Measurements from ENCODE around the gene ANKRD52.
A peak's percentile ranks its signal among the peaks of the same experiment; 100 is the strongest.

ANKRD52 gene

GRCh38 chr12:56220611-56221231 is 37.5 kb downstream of the ANKRD52 start:
- TF ChIP-seq EZH2phosphoT487 (IDR thresholded peaks at IDR 0.05; ENCODE audit: borderline replicate concordance, low read length) = no peak
- TF ChIP-seq CTCF (IDR thresholded peaks at IDR 0.05; ENCODE audit: low read depth, low read length, poor library complexity, severe bottlenecking) = no peak
- H3K4me2 ChIP-seq (ENCODE audit: low read length) = peak overlapping the region; percentile 95
- H3K79me2 ChIP-seq (ENCODE audit: control insufficient read depth, low read length) = peaks cover 48% of the 10 kb centered on the region
- peaks cover 38% of the 10 kb centered on the region for H3K4me1 ChIP-seq (ENCODE audit: control insufficient read depth, low read length)
- peaks cover 5% of the 10 kb centered on the region for H3F3A ChIP-seq (ENCODE audit: control insufficient read depth, insufficient read depth)
- H4K20me1 ChIP-seq (ENCODE audit: control insufficient read depth, insufficient read depth, low read depth, low read length) = no peaks in the 10 kb centered on the region
- peak overlapping the region; percentile 94 for H3K4me3 ChIP-seq (ENCODE audit: low read length)
- H3K27ac ChIP-seq (ENCODE audit: low read depth, low read length) = peak overlapping the region; percentile 78
- H3K9me3 ChIP-seq (ENCODE audit: control insufficient read depth, insufficient read depth, low read length) = no peaks in the 10 kb centered on the region
- H3K27me3 ChIP-seq (ENCODE audit: control insufficient read depth, low read length) = no peaks in the 10 kb centered on the region
- H3K9me2 ChIP-seq (replicated peaks; ENCODE audit: control insufficient read depth, low read length) = no peaks in the 10 kb centered on the region
- H3K36me3 ChIP-seq (ENCODE audit: control insufficient read depth, low read length) = peaks cover 14% of the 10 kb centered on the region

DNA sequence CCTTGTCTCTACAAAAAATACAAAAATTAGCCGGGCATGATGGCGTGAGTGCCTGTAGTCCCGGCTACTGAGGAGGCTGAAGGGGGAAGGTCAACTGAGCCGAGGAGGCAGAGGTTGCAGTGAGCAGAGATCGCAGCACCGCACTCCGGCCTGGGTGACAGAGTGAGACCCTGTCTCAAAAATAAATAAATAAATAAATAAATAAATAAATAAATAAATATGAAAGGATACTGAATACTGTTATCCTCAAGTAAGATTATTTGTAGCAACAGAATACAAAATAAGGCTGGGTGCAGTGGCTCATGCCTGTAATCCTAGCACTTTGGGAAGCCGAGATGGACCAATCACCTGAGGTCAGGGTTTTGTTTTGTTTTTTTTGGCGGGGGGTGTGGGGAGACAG is 38.3 kb downstream of the ANKRD52 start:
- peak overlapping the region; percentile 94 for H3K4me3 ChIP-seq (ENCODE audit: low read length)
- H3K36me3 ChIP-seq (ENCODE audit: control insufficient read depth, low read length) = peaks cover 14% of the 10 kb centered on the region
- peak overlapping the region; percentile 95; the same call in 1 of the 2 replicates for H3K4me2 ChIP-seq (ENCODE audit: low read length)
- H3K79me2 ChIP-seq (ENCODE audit: control insufficient read depth, low read length) = peaks cover 41% of the 10 kb centered on the region
- no peaks in the 10 kb centered on the region for H3K9me2 ChIP-seq (replicated peaks; ENCODE audit: control insufficient read depth, low read length)
- no peaks in the 10 kb centered on the region for H4K20me1 ChIP-seq (ENCODE audit: control insufficient read depth, insufficient read depth, low read depth, low read length)
- H3K9me3 ChIP-seq (ENCODE audit: control insufficient read depth, insufficient read depth, low read length) = no peaks in the 10 kb centered on the region
- TF ChIP-seq EZH2phosphoT487 (IDR thresholded peaks at IDR 0.05; ENCODE audit: borderline replicate concordance, low read length) = no peak
- no peak for TF ChIP-seq CTCF (IDR thresholded peaks at IDR 0.05; ENCODE audit: low read depth, low read length, poor library complexity, severe bottlenecking)
- peaks cover 31% of the 10 kb centered on the region for H3K4me1 ChIP-seq (ENCODE audit: control insufficient read depth, low read length)
- H3F3A ChIP-seq (ENCODE audit: control insufficient read depth, insufficient read depth) = peaks cover 5% of the 10 kb centered on the region
- no peaks in the 10 kb centered on the region for H3K27me3 ChIP-seq (ENCODE audit: control insufficient read depth, low read length)
- peak overlapping the region; percentile 78; the same call in 1 of the 2 replicates for H3K27ac ChIP-seq (ENCODE audit: low read depth, low read length)

GRCh38 chr12:56216461-56216860 is 41.7 kb downstream of the ANKRD52 start:
- Histone ChIP-seq H3K4me3 (ENCODE audit: low read length) (no peak overlapping the region), H3K9me3 (ENCODE audit: control insufficient read depth, insufficient read depth, low read length) (no peaks in the 10 kb centered on the region), H3K79me2 (ENCODE audit: control insufficient read depth, low read length) (peaks cover 33% of the 10 kb centered on the region), H4K20me1 (ENCODE audit: control insufficient read depth, insufficient read depth, low read depth, low read length) (no peaks in the 10 kb centered on the region), H3K36me3 (ENCODE audit: control insufficient read depth, low read length) (peaks cover 43% of the 10 kb centered on the region), H3F3A (ENCODE audit: control insufficient read depth, insufficient read depth) (peaks cover 5% of the 10 kb centered on the region), H3K27ac (ENCODE audit: low read depth, low read length) (no peak overlapping the region), H3K4me2 (ENCODE audit: low read length) (no peak overlapping the region), H3K9me2 (replicated peaks; ENCODE audit: control insufficient read depth, low read length) (no peaks in the 10 kb centered on the region), H3K4me1 (ENCODE audit: control insufficient read depth, low read length) (peaks cover 12% of the 10 kb centered on the region), H3K27me3 (ENCODE audit: control insufficient read depth, low read length) (no peaks in the 10 kb centered on the region)
- TF ChIP-seq EZH2phosphoT487 (IDR thresholded peaks at IDR 0.05; ENCODE audit: borderline replicate concordance, low read length) = no peak
- no peak for TF ChIP-seq CTCF (IDR thresholded peaks at IDR 0.05; ENCODE audit: low read depth, low read length, poor library complexity, severe bottlenecking)

Data from DOHH2 (cell line).